AML-193 (cell line): ENCODE measurements around the gene RALGAPA1.
"Not testable (repeated sequence)": the region's sequence is repeated elsewhere in the genome, so short reads cannot be mapped to it uniquely, and the experiment has no call there.

Experiments used
- DNase-seq, 2 experiments: peaks; one replicate each; lab custom pipeline; 2025; lab: John Stamatoyannopoulos, UW

Gene RALGAPA1

DNA sequence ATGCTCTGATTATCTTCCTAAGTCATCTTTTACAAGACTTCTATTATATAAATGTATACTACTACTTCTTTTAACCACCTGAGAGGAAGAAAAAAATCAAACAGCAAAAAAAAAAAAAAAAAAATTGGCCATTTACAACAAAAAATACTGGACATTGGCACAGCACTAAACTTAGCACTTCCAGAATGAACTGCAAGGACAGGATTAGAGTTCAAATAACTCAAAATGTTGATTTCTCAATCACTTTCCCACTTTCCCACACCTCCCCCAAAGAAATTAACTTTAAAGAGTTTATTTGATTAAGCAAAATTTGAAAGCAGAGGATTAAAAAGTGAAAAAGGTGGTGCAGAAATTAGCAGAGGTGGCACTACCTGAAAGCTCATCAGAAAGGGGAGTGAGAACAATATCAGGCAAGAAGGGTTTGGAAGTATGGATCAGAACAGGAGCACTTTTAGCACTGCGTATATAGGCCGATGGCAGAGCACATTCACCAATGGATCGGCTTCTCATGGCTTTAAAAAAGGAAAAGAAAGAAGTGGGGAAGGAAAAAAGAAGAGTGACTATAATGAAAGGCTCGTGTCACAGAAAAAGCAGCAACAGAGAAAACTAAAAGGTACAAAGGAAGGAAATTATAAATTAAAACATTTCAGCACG, 109.2 kb downstream of the RALGAPA1 start:
- DNase-seq: no peak

GRCh38 chr14:35696575-35696974, 112.5 kb downstream of the RALGAPA1 start:
- DNase-seq: no peak

- no peak for DNase-seq
Measured at GRCh38 chr14:35696119-35696518, 113.0 kb downstream of the RALGAPA1 start.

DNA sequence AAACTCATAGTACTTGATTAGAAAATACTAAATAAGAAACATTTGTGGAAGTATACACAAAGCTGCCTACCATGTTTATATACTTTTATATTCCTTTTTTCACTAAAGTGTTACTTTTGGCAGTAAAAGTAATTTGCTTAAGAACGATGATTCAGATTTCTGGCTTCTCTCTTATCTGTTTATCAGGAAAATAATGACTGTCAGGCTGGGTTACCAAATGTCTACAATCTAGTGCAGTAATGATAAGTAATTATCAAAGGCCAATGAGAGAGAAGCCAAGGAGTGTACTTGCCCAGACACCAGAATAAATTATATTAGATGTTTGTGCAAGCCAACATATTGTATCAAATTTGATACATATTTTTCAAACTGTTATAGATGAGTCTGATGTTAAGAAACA, 113.4 kb downstream of the RALGAPA1 start:
- no peak for DNase-seq

- DNase-seq: no peak
Measured at GRCh38 chr14:35695072-35695471, 114.0 kb downstream of the RALGAPA1 start.

- no peak for DNase-seq
Measured at GRCh38 chr14:35689000-35689460, 120.1 kb downstream of the RALGAPA1 start.

GRCh38 chr14:35688126-35688826, 120.8 kb downstream of the RALGAPA1 start:
- no peak for DNase-seq

GRCh38 chr14:35687335-35687939, 121.7 kb downstream of the RALGAPA1 start:
- peak; percentile 43 to 60 for DNase-seq

- DNase-seq: not testable (repeated sequence)
Measured at GRCh38 chr14:35683688-35684087, 125.4 kb downstream of the RALGAPA1 start.

DNA sequence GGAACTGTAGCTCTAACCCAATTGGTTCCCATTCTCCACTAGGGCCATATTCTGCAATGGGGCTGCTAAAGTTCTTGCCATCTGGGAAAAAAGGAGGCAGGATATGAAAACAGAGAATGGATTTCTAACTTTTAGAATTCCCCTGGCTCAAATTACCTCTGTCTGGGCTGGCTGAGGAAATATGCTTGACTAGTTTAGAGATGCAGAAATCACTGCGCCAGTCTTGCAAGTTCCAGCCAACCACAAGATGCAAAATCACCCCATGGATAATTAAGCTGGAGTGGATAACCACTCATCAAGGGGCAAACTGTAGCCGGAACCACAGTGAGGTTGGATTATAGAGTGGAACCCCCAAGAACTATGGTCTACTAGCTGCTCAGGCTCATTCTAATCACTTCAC, 126.3 kb downstream of the RALGAPA1 start:
- DNase-seq: no peak

GRCh38 chr14:35678403-35679028, 130.6 kb downstream of the RALGAPA1 start:
- DNase-seq: no peak

- no peak for DNase-seq
Measured at GRCh38 chr14:35669782-35670181, 139.3 kb downstream of the RALGAPA1 start.

DNA sequence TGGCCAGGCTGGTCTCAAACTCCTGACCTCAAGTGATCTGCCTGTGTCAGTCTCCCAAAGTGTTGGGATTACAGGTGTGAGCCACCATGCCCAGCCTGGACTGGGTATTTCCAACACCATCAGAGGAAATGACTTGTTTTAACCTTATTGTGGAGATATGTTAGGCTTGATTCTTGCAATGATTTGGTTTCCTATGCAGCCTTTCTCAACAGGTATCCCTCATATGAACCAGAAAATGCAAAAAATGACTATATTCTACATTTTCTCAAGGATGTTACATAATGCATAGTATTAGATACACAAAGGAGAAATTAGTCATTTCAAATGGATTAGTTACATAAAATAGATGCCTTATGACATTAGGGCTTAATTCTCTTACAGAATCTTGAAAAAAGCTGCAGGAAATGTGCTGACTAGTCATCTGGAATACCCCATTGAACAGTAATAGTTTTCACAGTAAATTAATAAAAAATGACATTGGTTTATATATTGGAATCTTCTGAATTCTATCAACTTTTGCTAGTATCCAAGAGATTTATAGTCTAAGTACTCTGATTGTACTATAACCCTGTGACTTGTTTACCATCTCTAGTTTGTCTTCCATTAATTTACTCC, 142.6 kb downstream of the RALGAPA1 start:
- no peak for DNase-seq

- DNase-seq: no peak
Measured at GRCh38 chr14:35661875-35662274, 147.2 kb downstream of the RALGAPA1 start.

DNA sequence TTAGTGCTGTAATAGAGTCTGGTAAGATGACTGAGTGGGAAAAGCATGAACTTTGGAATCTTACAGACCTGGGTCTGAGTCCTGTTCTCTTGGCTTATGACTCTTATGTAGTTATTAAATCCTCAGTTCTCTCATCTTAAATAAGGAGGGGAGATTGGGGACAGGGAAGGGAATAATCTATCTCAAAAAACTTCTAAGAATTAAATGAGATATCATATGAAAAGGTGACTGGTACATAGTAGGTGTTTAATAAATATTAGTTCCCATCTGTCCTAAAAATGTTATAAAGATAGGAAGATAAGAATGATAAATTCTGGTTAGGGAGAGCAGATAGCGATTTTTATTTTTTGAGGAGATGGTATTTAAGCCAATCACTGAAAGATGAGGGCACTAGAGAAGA, 156.1 kb downstream of the RALGAPA1 start:
- DNase-seq: no peak

- DNase-seq: no peak
Measured at GRCh38 chr14:35643513-35643912, 165.6 kb downstream of the RALGAPA1 start.

DNA sequence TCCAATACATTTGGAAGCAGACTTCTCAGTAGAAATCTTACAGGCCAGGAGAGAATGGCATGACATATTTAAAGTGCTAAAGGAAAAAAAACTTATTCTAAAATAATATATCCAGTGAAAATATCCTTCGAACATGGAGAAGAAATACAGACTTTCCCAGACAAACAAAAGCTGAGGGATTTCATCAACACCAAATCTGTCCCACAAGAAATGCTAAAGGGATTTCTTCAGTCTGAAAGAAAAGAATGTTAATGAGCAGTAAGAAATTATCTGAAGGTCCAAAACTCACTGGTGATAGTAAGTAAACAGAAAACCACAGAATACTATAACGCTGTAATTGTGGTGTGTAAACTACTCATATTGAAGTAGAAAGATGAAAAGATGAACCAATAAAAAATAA, 171.2 kb downstream of the RALGAPA1 start:
- DNase-seq: no peak

GRCh38 chr14:35637269-35637668, 171.8 kb downstream of the RALGAPA1 start:
- no peak for DNase-seq

GRCh38 chr14:35632676-35633075, 176.4 kb downstream of the RALGAPA1 start:
- no peak for DNase-seq

- no peak for DNase-seq
Measured at GRCh38 chr14:35632271-35632670, 176.8 kb downstream of the RALGAPA1 start.

- no peak for DNase-seq
Measured at GRCh38 chr14:35631071-35631805, 177.9 kb downstream of the RALGAPA1 start.

GRCh38 chr14:35628989-35629388, 180.1 kb downstream of the RALGAPA1 start:
- DNase-seq: no peak
